GM12878 (cell line): ENCODE results near the gene APOC4. TPM values are rescaled to one million over a fixed set of nuclear protein-coding genes. Genes with fewer than 3 reads are reported as not detected.

Source experiments
- ATAC-seq: fragments of 200-7000 bp; cut with Tn5 transposase; 3 replicates; pipeline ENCODE4 v1.9.1; 2020; ENCODE audit warnings: mild to moderate bottlenecking, moderate library complexity
- Bru-seq: library from RNA; stranded (reverse); fragments of 400-500 nt; gene quantifications from one replicate; lab custom pipeline; 2021; lab: Mats Ljungman, UMichigan
- BruChase-seq, 2 experiments: library from RNA; stranded (reverse); fragments of 400-500 nt; gene quantifications; one replicate each; lab custom pipeline; 2021; lab: Mats Ljungman, UMichigan
- BruUV-seq: library from RNA; stranded (reverse); fragments of 400-500 nt; replicated peaks from 2 replicates; lab custom pipeline; 2021; lab: Mats Ljungman, UMichigan
- CTCF ChIA-PET: fragments of 300-600 bp; sonication (Branson Sonifier 250); formaldehyde crosslinking; extraction: SDS; loops from one replicate; lab custom pipeline; 2021; ENCODE audit warnings: inconsistent platforms; lab: Yijun Ruan, JAX
- POLR2A ChIA-PET: fragments of 350-600 bp; formaldehyde crosslinking; extraction: SDS; loops from one replicate; lab custom pipeline; 2021; ENCODE audit warnings: inconsistent platforms; lab: Charles Lee
- RAD21 ChIA-PET: fragments of 300-600 bp; sonication (Branson Sonifier 250); formaldehyde crosslinking; loops from one replicate; lab custom pipeline; 2023; ENCODE audit warnings: antibody characterized with exemption; ENCODE audit not compliant: unreplicated experiment; lab: Charles Lee
- SMC1A ChIA-PET: fragments of 300-600 bp; sonication (Branson Sonifier 250); formaldehyde crosslinking; loops from one replicate; lab custom pipeline; 2023; ENCODE audit not compliant: unreplicated experiment, uncharacterized antibody; lab: Charles Lee
- DNase-seq: peaks from one replicate; pipeline ENCODE4 v3.0.0-alpha.2; 2011; ENCODE audit warnings: low read depth, low spot score
- FAIRE-seq: peaks from 3 replicates; lab custom pipeline; 2011; peaks lifted over from hg19 to GRCh38; lab: Jason Lieb, UNC
- H2AFZ ChIP-seq: 2 replicates; pipeline ENCODE4 v1.6.0; 2011; ENCODE audit warnings: low read depth, low read length, control low read depth; ENCODE audit not compliant: control insufficient read depth
- H3K27ac ChIP-seq: 2 replicates; pipeline ENCODE4 v1.5.1; 2011; ENCODE audit warnings: control low read depth; ENCODE audit not compliant: control insufficient read depth, insufficient read depth
- H3K27me3 ChIP-seq, 2 experiments: replicated peaks in 1 of 2; 2 replicates each; pipeline versions ENCODE4 v1.6.0 to v1.6.1; 2011; ENCODE audit warnings: low read length in 1 of 2; ENCODE audit not compliant: control insufficient read depth in 2 of 2, insufficient read depth in 2 of 2
- H3K36me3 ChIP-seq, 2 experiments: 2 replicates each; pipeline ENCODE4 v1.5.1; 2011; ENCODE audit warnings: low read length in 1 of 2; ENCODE audit not compliant: control insufficient read depth in 2 of 2, insufficient read depth in 2 of 2
- H3K4me1 ChIP-seq: 2 replicates; pipeline ENCODE4 v1.6.1; 2011; ENCODE audit warnings: mild to moderate bottlenecking, low read length, moderate library complexity, mixed read lengths; ENCODE audit not compliant: control insufficient read depth, insufficient read depth
- H3K4me2 ChIP-seq: 2 replicates; pipeline ENCODE4 v1.6.0; 2011; ENCODE audit warnings: control low read depth; ENCODE audit not compliant: control insufficient read depth, insufficient read depth
- H3K4me3 ChIP-seq: fragments of 200-600 bp; sonication (generic); 2 replicates; pipeline ENCODE4 v1.5.1; 2016
- H3K79me2 ChIP-seq: 2 replicates; pipeline ENCODE4 v1.6.0; 2011; ENCODE audit warnings: low read length; ENCODE audit not compliant: control insufficient read depth, insufficient read depth
- H3K9ac ChIP-seq: 2 replicates; pipeline ENCODE4 v1.8.0; 2011; ENCODE audit warnings: low read length, control low read depth, mixed read lengths; ENCODE audit not compliant: control insufficient read depth, insufficient read depth
- H3K9me3 ChIP-seq: replicated peaks from 3 replicates; pipeline ENCODE4 v1.5.1; 2011; ENCODE audit warnings: mild to moderate bottlenecking, low read length; ENCODE audit not compliant: control insufficient read depth, insufficient read depth
- H4K20me1 ChIP-seq: 2 replicates; pipeline ENCODE4 v1.6.0; 2011; ENCODE audit not compliant: control insufficient read depth, insufficient read depth
- BHLHE40 ChIP-seq, 2 experiments: fragments of 450-650 bp in 1 of 2; IDR thresholded peaks; 2 replicates each; pipeline ENCODE4 v1.6.1; 2011 to 2017; ENCODE audit warnings: low read depth in 2 of 2, borderline replicate concordance in 1 of 2, improper control_type of control experiment in 1 of 2, low read length in 1 of 2, mild to moderate bottlenecking in 1 of 2
- CBFB ChIP-seq: IDR thresholded peaks from 2 replicates; pipeline ENCODE4 v1.6.1; 2016; ENCODE audit warnings: antibody characterized with exemption, low read depth
- CHD2 ChIP-seq: IDR thresholded peaks from 2 replicates; pipeline ENCODE4 v1.6.1; 2011; ENCODE audit warnings: low read depth, low read length, improper control_type of control experiment, borderline replicate concordance
- MLLT1 ChIP-seq: fragments of 450-650 bp; IDR thresholded peaks from 2 replicates; pipeline ENCODE4 v1.6.1; 2016; ENCODE audit warnings: mild to moderate bottlenecking
- TCF3 ChIP-seq: IDR thresholded peaks from 2 replicates; pipeline ENCODE4 v1.6.1; 2012; ENCODE audit warnings: low read depth, mild to moderate bottlenecking, low read length, borderline replicate concordance; ENCODE audit not compliant: insufficient read depth
- WGBS: methylation state at CpG from one replicate; pipeline ENCODE4 v1.1.6; 2016; ENCODE audit warnings: low lambda C conversion rate; ENCODE audit not compliant: insufficient replicate concordance, insufficient coverage; ENCODE audit errors: missing lambda C conversion rate; 5-methylcytosine and 5-hydroxymethylcytosine counted together
- in situ Hi-C: fragments of 300-500 bp; cut with MboI; formaldehyde crosslinking; loops from 9 replicates; pipeline ENCODE4 v1.14.3; 2018; ENCODE audit warnings: mixed read lengths
- intact Hi-C: fragments of 100-400 bp; cut with micrococcal nuclease; formaldehyde crosslinking; loops from one replicate; pipeline ENCODE4 v1.14.2; 2022; ENCODE audit not compliant: unreplicated experiment
- long read RNA-seq, 2 experiments: library from polyadenylated mRNA; unstranded; transcript quantifications; one replicate each; pipeline ENCODE4 v2.0.0, GENCODE V29; 2019 to 2020
- polyA minus RNA-seq, 3 experiments: library from RNA; depleted of rRNA, polyadenylated mRNA; stranded (reverse); fragments of >200 nt; gene quantifications; 2 replicates each; pipeline ENCODE4 v1.2.3, GENCODE V29; 2011
- polyA plus RNA-seq, 11 experiments: library from polyadenylated mRNA; depleted of rRNA in 4 of 11; unstranded in 6 of 11; stranded (reverse) in 5 of 11; fragments of >200 nt; fragmentation: Nextera tagmentation in 4 of 11; fragmentation: Illumina TruSeq in 1 of 11; extraction: Ambion mirVana in 4 of 11; extraction: Trizol in 1 of 11; gene quantifications; 1 replicate in 1 of 11; 2 replicates in 10 of 11; pipeline versions ENCODE4 v1.2.1 to v1.2.3, GENCODE V29; 2011 to 2016; ENCODE audit warnings: inconsistent platforms in 2 of 11, missing spikeins in 2 of 11, low read depth in 1 of 11
- total RNA-seq, 4 experiments: library from RNA; depleted of rRNA in 3 of 4; stranded (reverse); fragments of >200 nt in 3 of 4; fragmentation: Illumina TruSeq in 1 of 4; extraction: Trizol in 1 of 4; gene quantifications; 2 replicates each; pipeline versions ENCODE4 v1.2.1 to v1.2.3, GENCODE V29; 2013 to 2021

APOC4 gene
- not detected in 2 replicates for total RNA-seq (2013; cell fraction: nucleolus; rRNA removed)
- total RNA-seq (2014; rRNA removed) (not detected in 2 replicates), total RNA-seq (2014; rRNA removed; fragmentation: Illumina TruSeq; extraction: Trizol) (not detected in 2 replicates), total RNA-seq (2021) (not detected in 2 replicates), polyA plus RNA-seq (2011; rRNA removed) (not detected in 2 replicates), polyA plus RNA-seq (2014; fragmentation: Illumina TruSeq; extraction: Trizol) (1.4 TPM in 1 of 2 replicates, not detected in the other), polyA plus RNA-seq (2014; fragmentation: Nextera tagmentation; extraction: Ambion mirVana) (not detected), polyA plus RNA-seq (2014; rRNA removed) (not detected in 2 replicates), polyA plus RNA-seq (2016; fragmentation: Nextera tagmentation; extraction: Ambion mirVana) (not detected), polyA minus RNA-seq (2011; rRNA and poly(A)+ RNA removed) (not detected in 2 replicates), Bru-seq, nascent RNA (percentile 24 among the genes with signal in this experiment), BruChase-seq, experiment 1, labeled RNA remaining after a 6-hour chase (not detected), BruChase-seq, experiment 2, labeled RNA remaining after a 2-hour chase (not detected)
- polyA plus RNA-seq (2011; ENCODE audit: low read depth), result not detected
- not detected in 2 replicates for polyA plus RNA-seq (2011; cell fraction: cytosol; rRNA removed)
- not detected in 2 replicates for polyA plus RNA-seq (2011; cell fraction: nucleus; rRNA removed)
- polyA plus RNA-seq (2012), result not detected in 2 replicates
- polyA minus RNA-seq (2011; cell fraction: cytosol; rRNA and poly(A)+ RNA removed), result not detected in 2 replicates
- polyA minus RNA-seq (2011; cell fraction: nucleus; rRNA and poly(A)+ RNA removed), result not detected in 2 replicates
- long read RNA-seq, experiment 1, result 0 reads
- long read RNA-seq, experiment 2, result 0 reads

- H2AFZ ChIP-seq, result no peak within 1 kb of the TSS
- H3K36me3 ChIP-seq, result no peaks in the 10 kb centered on the region
- FAIRE-seq (no peak), ATAC-seq (no peak), DNase-seq (no peak)
- H3K27ac ChIP-seq, result no peak within 1 kb of the TSS
- H3K9ac ChIP-seq, result no peak within 1 kb of the TSS
- no peaks in the 10 kb centered on the region for H3K27me3 ChIP-seq
- RAD21 ChIA-PET, result no interaction called here
- SMC1A ChIA-PET, result no interaction called here
- intact Hi-C loops, result no loop called here
- no peak within 1 kb of the TSS for H3K4me3 ChIP-seq
- no peaks in the 10 kb centered on the region for H3K79me2 ChIP-seq
- POLR2A ChIA-PET, result no interaction called here
- CTCF ChIA-PET, result no interaction called here
- WGBS, result 92% methylated on average over 14 of the region's 14 CpGs
- H3K9me3 ChIP-seq, result no peaks in the 10 kb centered on the region
- TF ChIP-seq TCF3 (peak; percentile 53; the same call in 1 of the 2 replicates), BHLHE40 (IDR thresholded peaks at IDR 0.05; ENCODE audit: borderline replicate concordance in 1 of 2, low read depth in 2 of 2, low read length in 1 of 2) (peak in 1 of 2 experiments; percentile 23; a peak in 1 of 4 replicates), MLLT1 (peak; percentile 78), CBFB (no peak), CHD2 (no peak)
- no peaks in the 10 kb centered on the region for H4K20me1 ChIP-seq
- in situ Hi-C loops, result no loop called here
- no peak within 1 kb of the TSS for H3K4me2 ChIP-seq
- BruUV-seq, result no TSS peak
- peaks cover 19% of the 10 kb centered on the region for H3K4me1 ChIP-seq
Measured at GRCh38 chr19:44942067-44942571, at the start of gene APOC4. TSS of gene APOC4 (plus strand) at chr19:44942237. CDS start at chr19:44942278, 41 bp downstream.
